AG08396 (cell line): Measurements from ENCODE around the gene PHF3.
"Not testable (repeated sequence)": the region's sequence is repeated elsewhere in the genome, so short reads cannot be mapped to it uniquely, and the experiment has no call there.

Experiments
- DNase-seq: peaks from one replicate; pipeline ENCODE4 v3.0.0; 2012; ENCODE audit warnings: low spot score, mixed read lengths

The PHF3 gene

DNA sequence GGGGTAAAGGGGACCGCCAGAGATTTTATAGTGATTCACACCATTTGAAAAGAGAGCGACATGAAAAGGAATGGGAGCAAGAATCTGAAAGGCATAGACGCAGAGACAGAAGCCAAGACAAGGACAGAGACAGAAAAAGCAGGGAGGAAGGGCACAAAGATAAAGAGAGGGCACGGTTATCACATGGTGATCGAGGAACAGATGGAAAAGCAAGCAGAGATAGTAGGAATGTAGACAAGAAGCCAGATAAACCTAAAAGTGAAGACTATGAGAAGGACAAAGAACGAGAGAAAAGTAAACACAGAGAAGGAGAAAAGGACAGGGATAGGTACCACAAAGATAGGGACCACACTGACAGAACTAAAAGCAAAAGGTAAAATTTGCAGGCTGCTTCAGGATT, 77.7 kb downstream of the PHF3 start:
- no peak for DNase-seq

DNA sequence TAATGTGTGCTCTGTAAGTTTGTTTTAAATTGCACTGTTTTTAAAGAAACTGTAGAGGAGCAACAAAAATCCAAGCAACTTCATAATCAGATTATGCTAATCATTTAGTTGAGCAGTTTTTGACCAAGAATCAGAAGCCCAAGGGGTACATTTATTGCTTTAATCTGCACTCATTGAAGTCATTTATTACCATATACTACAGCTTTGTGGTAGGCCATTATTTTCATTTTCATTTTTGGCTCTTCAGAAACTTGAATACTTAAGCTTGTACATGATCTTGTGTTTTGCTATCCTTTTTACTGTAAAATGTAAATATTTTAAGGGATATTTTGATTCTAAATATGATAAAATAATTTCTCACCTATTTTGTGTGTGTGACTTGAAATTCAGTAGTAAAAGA, 78.5 kb downstream of the PHF3 start:
- no peak for DNase-seq

GRCh38 chr6:63716169-63716568, 80.6 kb downstream of the PHF3 start:
- DNase-seq = no peak

DNA sequence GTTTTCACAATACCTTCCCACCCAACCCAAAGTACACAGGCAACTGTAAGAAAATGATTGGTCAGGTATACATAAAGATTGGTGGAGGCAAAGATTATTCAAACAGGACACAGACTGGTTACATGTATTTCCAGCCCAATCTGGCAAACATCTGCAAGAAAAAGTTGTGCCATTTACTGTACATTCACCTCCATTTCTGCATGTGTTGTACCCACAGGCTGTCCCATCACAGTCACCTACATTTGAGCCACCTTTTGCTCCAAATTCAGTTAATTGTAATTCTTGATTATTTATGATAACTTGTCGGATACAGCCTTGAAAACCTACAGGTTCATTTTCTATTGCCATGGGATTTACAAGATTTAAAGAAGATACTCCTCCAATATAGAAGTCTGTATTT, 85.6 kb downstream of the PHF3 start:
- DNase-seq = no peak

DNA sequence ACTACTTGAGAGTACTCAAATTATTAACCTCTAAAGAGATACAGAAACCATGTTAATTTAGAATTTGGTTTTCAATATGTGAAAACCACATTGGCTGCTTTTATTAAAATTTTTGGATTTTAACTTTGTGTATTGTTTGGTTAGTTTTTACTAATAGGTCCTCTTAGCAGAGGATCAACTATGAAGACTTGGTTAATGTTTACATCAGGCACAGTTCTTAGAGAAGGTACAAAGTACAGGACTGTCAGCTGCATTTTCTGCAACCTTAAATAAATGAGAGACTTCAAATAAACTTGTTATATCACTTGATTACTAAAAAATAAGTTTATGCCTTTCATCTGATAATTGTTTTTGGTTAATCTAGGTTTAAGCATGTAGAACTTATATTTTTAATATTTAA, 89.1 kb downstream of the PHF3 start:
- DNase-seq = no peak

GRCh38 chr6:63730311-63730710, 94.7 kb downstream of the PHF3 start:
- no peak for DNase-seq

DNA sequence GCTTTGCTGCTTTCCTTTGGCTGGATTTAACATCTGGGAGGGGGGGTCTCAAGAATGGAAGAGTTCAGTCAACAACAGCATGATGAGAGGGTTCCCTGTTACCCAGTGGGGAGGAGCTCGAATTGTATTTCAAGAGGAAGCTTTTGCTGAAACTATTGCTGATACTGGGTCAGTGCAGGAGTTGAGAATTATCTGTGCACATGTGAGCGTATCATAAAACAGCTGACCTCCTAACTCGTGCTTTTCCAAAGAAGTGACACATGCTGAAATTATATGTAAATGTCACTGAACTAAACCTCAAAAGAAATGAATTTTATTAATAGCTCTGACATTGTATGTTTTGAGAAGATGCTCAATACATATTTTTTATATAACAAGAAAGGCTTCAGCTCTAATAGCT, 96.3 kb downstream of the PHF3 start:
- DNase-seq = no peak

DNA sequence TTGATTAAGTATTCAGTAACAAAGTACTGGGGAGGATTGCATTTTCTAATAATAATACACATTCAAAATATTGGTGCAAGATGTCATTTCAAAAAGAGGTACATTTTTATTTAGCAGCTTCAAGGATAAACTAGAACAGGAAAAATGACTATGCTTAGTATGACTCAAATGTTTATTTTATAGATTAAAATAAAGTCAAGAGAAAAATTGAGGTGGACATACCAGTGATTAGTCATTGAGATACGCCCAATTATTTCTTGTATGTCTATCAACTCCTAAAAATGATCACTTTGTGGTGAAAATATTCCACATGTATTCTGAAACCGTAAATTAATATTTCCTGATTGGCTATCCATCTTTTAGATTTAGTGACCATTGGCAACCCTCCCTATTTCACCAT, 96.7 kb downstream of the PHF3 start:
- DNase-seq = peak; percentile 18

DNA sequence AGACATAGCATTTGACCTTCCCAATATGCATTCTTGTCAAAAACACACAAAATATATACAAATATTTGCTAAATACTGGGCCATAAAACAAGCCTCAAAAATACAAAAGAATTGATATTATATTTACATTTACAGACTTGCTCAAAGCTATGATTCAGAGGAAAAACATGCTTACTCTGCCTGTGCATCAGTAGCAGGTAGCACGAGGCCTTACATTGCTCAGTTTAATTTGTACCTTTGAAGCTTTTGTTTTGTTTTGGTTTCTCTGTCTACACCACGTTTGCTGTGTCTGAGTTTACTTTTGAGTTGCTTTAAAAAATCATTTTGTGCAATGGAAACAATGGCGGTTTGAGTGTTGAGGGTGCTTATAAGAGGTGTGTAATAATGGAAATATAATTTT, 99.3 kb downstream of the PHF3 start:
- no peak for DNase-seq

DNA sequence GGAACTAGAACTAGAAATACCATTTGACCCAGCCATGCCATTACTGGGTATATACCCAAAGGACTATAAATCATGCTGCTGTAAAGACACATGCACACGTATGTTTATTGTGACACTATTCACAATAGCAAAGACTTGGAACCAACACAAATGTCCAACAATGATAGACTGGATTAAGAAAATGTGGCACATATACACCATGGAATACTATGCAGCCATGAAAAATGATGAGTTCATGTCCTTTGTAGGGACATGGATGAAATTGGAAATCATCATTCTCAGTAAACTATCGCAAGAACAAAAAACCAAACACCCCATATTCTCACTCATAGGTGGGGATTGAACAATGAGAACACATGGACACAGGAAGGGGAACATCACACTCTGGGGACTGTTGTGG, 102.6 kb downstream of the PHF3 start:
- DNase-seq = not testable (repeated sequence)

DNA sequence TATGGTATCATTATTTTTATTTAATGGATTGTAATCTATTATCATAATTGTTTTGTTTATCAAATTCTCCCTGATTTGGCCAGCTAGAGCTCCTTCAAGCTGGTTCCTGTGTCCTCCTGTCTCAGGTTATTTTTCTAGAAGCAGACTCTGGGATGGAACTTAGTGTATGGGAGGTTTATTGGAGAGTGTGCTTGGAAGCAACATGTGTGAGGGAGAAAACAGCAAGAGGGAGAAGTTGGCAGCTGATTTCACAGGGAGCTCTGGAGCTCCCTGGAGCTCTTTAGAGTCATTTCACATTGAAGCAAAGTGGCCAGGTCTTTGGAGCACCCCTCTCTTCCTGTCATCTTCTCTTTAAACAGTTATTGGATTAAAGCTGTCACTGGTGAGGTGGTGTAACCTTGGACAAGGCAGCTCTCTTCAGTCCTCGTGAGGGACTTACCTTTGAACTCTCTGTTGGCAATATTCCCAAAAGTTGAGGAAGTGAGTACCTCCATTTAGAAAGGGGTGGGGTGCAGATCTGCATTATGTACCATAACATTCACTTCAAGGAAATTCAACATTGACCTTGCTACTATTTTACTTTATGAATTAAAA, 103.6 kb downstream of the PHF3 start:
- no peak for DNase-seq

DNA sequence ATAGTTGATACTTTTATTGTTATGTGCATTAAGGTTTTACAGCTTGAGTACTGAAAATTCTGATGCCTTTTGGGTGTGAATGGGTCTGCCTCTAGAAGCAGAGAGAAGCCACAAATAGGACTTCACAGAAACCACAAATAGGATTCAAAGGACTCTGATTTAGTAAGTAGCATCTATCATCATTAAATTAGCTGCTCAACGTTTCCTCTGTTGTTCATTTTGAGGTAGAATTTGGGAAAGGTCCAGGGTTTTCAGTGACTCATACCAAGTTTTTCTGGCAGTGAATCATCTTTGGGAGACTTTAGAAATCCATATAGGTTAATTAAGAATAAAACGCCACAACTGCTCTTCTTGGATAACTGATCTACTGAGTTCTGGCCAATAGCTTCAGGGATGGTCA, 105.1 kb downstream of the PHF3 start:
- DNase-seq = no peak

DNA sequence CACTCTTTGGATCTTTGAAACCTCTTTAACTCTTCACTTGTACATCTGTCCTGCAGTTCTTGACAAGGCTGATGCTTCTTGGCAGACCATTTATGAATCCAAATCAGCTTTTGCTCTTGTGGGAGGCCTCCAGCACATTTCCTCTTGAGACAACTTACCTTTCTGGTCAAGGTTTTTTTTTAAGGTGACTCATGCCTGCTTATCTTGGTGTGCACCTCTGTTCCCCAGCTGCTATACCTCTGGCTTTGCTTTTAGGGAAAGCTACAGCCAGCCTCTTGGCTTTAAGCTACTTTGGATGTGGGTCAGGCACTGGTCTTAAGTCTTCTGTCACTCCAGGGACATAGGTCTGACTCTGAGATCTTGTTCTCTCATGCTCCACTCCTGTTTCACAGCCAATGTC, 106.5 kb downstream of the PHF3 start:
- no peak for DNase-seq

GRCh38 chr6:63743691-63744090, 108.1 kb downstream of the PHF3 start:
- no peak for DNase-seq

DNA sequence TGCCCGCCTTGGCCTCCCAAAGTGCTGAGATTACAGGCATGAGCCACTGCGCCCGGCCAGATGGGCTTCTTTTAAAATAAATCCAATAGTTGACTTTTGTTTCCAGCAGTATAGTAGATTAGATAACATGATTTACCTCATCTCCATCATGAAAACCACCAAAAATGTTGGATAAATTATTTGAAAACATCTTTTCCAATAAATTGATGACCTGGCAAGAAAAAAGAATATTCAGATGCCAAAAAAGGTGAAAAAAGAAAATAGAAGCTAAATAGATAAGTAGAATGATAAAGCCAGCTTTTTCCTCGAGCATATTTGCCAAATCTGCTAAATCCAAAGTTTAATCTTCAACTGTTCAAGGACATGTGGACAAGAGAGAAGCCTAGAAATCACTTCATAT, 109.2 kb downstream of the PHF3 start:
- no peak for DNase-seq

- no peak for DNase-seq
Observed at GRCh38 chr6:63745784-63746183, 110.2 kb downstream of the PHF3 start.

DNA sequence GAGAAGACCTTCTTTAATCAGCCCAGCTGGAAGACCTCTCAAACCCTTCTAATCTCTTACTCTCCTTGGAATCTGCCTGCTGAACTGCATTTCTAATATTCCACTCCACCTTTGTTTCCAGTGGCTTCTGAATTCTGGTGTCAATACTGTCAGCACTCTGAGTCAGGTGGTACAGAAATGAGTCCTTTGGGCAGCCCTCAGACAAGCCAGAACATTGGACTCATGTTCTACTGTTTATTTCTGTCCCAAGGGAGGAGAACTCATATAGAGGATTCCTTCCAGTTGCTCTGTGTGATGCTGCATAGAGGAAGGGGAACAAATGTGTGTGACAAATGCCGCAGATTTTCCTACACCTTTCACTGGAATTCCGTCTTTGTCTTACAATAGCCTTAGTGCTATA, 114.8 kb downstream of the PHF3 start:
- DNase-seq = no peak

- DNase-seq = not testable (repeated sequence)
Observed at GRCh38 chr6:63757275-63757674, 121.7 kb downstream of the PHF3 start.

DNA sequence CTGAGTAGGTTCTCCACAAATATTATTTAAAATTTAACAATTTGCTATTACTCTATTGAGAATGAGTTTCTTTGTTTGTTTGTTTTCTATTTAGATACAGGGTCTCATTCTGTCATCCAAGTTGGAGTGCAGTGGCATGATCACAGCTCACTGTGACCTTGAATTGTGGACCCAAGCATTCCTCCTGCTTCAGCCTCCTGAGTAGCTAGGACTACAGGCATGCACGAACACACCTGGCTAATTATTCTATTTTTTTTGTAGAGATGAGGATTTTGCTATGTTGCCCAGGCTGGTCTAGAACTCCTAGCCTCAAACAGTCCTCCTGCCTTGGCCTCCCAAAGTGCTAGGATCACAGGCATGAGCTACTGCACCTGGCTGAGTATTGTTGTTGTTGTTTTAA, 122.2 kb downstream of the PHF3 start:
- no peak for DNase-seq

DNA sequence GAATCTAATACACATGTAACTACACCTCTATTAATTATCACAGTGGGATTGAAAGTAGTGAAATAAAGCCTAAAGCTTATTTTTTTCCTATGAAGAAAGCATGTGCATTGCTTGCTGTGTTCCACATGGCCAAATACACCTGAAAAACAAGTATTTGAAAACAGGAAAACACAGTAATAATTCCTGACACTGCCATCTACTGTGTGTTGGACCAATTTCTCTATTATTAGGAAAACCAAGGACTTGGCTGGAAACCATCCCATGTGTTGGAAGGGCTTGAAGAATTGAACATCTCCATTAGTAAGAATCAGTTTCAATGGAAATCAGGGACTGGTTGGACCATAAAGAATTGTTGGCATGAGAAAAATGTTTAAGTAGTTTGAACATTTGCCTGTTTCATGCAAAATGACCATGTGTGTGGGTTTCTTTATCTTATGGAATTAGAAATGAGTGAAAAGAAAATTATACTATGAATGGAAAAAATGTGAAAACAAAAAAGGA, 124.1 kb downstream of the PHF3 start:
- DNase-seq = no peak

- DNase-seq = no peak
Observed at GRCh38 chr6:63760199-63760598, 124.6 kb downstream of the PHF3 start.

DNA sequence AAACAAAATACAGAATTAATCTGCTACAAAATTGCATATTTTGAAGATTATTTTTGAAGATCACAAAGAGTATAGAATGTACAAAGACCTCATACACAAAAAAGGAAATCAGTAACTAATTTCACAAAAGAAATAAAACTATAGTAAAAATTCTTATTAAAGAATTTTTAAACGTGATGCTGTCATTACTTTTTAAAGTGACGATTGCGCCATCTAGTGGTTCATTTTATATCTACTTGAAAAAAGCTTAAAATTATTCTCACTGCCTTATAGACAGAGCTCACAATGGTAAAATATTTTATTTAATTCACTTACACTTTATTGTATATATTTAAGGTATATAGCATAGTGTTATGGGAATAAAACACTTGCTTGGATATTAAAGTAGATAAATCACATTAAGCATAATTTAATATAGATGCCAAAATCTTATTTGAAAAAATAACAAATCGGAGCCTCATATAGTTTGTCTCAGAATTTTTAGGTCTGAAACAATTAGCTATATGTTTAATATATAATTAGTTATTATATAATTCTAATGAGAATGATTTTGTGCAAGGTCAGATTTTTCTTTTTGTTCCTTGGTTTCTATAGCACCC, 128.8 kb downstream of the PHF3 start:
- no peak for DNase-seq
